ENCODE data around the gene CFAP90.

The CFAP90 gene

DNA sequence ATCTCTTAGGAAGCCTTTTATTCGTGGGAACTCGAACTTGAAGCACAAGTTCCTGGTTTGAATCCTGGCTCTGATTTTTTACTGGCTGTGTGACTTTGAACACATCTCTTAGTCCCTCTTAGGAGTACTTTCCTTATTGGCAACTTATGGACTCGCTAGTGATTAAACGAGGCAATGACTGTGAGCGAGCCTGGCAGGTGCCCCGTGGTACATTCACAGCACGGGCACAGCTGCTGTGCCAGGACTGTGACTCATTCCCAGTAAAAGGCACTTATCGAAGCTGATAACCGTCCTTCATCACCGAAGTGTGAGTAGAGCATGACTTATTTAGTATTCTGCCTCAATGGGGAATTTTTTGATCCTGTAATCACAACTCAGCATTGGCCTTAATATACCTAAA, 22.7 kb downstream of the CFAP90 start:
- TF ChIP-seq, protein P1, sequence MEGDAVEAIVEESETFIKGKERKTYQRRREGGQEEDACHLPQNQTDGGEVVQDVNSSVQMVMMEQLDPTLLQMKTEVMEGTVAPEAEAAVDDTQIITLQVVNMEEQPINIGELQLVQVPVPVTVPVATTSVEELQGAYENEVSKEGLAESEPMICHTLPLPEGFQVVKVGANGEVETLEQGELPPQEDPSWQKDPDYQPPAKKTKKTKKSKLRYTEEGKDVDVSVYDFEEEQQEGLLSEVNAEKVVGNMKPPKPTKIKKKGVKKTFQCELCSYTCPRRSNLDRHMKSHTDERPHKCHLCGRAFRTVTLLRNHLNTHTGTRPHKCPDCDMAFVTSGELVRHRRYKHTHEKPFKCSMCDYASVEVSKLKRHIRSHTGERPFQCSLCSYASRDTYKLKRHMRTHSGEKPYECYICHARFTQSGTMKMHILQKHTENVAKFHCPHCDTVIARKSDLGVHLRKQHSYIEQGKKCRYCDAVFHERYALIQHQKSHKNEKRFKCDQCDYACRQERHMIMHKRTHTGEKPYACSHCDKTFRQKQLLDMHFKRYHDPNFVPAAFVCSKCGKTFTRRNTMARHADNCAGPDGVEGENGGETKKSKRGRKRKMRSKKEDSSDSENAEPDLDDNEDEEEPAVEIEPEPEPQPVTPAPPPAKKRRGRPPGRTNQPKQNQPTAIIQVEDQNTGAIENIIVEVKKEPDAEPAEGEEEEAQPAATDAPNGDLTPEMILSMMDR (IDR thresholded peaks at IDR 0.05; ENCODE audit: borderline replicate concordance, insufficient read depth, low read depth, low read length): no peak
- H3K4me3 ChIP-seq (ENCODE audit: low read depth, low read length): no peak overlapping the region

DNA sequence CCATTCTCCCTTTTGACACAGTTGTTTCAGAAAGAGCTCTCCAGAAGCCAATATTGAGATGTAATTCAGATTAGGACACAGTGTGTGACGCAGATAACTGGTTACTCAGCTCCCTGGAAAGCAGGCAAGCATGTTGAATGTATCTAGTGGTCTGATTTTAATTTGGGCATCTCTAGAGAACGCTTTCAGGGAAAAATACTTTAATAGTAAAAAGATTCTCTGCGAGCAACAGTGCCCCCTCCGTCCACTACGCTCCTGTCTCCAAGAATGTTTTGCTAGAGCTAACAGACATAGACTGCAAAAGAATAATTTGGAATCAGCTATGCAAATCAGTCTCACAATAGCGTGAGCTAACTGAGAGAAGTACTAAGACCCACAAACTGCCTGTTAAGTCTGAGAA, 23.3 kb downstream of the CFAP90 start:
- TF ChIP-seq, protein P1 (IDR thresholded peaks at IDR 0.05; ENCODE audit: borderline replicate concordance, insufficient read depth, low read depth, low read length): no peak
- no peak overlapping the region for H3K4me3 ChIP-seq (ENCODE audit: low read depth, low read length)

DNA sequence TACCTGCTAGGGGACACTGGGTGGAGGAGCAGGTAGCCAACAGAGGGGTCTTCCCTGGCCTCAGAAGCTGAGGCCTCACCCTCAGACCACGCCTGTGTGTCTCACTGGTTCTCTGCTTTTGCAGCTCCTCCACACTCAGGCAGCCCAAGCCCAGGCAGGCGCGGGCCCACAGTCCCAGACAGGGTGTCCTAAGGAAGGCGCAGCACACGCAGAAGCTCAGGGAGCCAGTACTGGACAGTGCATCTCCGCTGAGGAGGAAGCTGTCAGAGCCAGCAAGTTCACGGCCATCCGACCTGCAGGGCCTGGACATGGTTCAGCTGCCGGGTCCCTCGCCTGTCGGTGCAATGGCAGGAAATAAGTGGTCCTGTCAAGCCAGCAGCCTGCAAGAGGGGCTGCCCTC, 25.3 kb downstream of the CFAP90 start:
- TF ChIP-seq, protein P1 (IDR thresholded peaks at IDR 0.05; ENCODE audit: borderline replicate concordance, insufficient read depth, low read depth, low read length): no peak
- H3K4me3 ChIP-seq (ENCODE audit: low read depth, low read length): no peak overlapping the region

DNA sequence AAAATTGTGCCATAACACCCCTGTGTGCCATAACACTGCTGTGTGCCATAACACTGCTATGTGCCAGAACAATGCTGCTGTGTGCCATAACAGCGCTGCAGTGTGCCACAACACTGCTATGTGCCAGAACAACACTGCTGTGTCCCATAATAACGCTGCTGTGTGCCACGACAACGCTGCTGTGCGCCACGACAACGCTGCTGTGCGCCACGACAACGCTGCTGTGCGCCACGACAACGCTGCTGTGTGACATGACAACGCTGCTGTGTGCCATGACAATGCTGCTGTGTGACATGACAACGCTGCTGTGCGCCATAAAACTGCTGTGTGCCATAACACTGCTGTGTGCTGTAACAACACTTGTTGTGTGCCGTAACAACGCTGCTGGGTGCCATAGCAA, 25.9 kb downstream of the CFAP90 start:
- H3K4me3 ChIP-seq (ENCODE audit: low read depth, low read length): no peak overlapping the region
- TF ChIP-seq, protein P1 (IDR thresholded peaks at IDR 0.05; ENCODE audit: borderline replicate concordance, insufficient read depth, low read depth, low read length): no peak

DNA sequence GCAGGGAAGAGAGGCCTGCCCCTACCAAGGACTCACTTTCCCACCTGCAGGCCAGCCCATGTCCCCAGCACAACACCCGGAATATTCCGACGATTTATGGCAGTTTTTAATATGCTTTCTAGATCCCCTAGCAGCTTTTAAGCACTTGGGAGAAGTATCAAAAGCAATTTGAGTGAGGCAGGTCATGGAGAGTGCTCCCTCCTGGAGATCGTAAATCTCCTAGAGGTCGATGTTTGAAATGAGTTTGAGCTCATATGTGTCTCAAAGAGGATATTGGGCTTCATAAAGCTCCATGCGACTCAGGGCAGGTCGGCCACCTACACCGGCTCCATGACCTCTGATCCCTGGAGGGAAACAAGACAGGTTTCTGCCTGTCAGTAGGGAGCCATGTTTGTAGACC, 27.3 kb downstream of the CFAP90 start:
- TF ChIP-seq, protein P1 (IDR thresholded peaks at IDR 0.05; ENCODE audit: borderline replicate concordance, insufficient read depth, low read depth, low read length): no peak
- H3K4me3 ChIP-seq (ENCODE audit: low read depth, low read length): no peak overlapping the region

DNA sequence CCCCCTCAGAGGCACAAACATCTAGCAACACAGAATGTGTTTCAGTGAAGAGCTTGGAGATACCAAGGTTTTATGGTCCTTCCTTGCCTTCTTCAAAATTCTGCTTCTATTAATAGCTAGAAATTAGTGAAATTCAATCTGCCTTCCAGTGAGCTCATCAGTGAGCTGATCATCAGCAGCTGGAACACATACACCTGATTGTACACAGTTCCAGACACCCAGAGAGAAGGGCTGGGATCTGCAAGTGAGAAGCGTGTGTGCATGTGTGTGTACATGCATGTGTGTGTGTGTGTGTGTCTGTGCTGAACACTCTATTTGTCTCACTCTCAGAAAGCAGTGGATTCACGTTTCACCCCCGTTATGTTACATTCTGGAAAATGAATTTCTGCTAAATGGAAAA, 28.5 kb downstream of the CFAP90 start:
- TF ChIP-seq, protein P1 (IDR thresholded peaks at IDR 0.05; ENCODE audit: borderline replicate concordance, insufficient read depth, low read depth, low read length): no peak
- H3K4me3 ChIP-seq (ENCODE audit: low read depth, low read length): no peak overlapping the region

DNA sequence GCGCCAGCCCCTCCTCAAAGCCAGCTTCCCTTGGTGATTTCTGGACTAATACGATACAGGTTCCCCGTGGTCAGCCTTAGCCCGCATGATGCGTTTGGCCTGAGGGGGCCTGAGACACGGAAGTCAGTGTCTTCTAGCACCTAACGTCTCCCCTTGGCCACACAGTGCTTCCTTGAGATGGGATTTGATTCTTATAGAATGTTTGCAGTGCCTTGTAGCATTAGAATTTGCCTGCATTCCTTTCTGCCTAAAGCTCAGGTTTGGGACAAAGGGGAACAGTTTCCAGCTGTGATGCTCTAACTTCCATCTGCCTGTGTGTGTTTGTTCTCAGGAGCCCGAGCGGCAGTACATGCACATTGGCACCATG, 34.4 kb downstream of the CFAP90 start:
- TF ChIP-seq, protein P1 (IDR thresholded peaks at IDR 0.05; ENCODE audit: borderline replicate concordance, insufficient read depth, low read depth, low read length): no peak
- no peak overlapping the region for H3K4me3 ChIP-seq (ENCODE audit: low read depth, low read length)
